Thymus (tissue), 11 donors: Measurements from ENCODE around the gene RGL2. TPM values are rescaled to one million over a fixed set of nuclear protein-coding genes. Genes with fewer than 3 reads are reported as not detected.

Experiments used
- DNase-seq, 9 donors: peaks; one replicate each; pipeline ENCODE4 v3.0.0-alpha.2; 2013; ENCODE audit warnings: low spot score in 9 of 9, low read depth in 6 of 9, missing footprints in 1 of 9
- H3K27ac ChIP-seq, 2 donors: one replicate each; pipeline ENCODE4 v1.5.1; 2013; ENCODE audit warnings: control low read depth in 1 of 2, low read depth in 1 of 2, low read length in 1 of 2, mild to moderate bottlenecking in 1 of 2, moderate library complexity in 1 of 2
- H3K27me3 ChIP-seq, 2 donors: one replicate each; pipeline ENCODE4 v1.5.1; 2013; ENCODE audit warnings: low read length in 1 of 2; ENCODE audit not compliant: control insufficient read depth in 2 of 2, insufficient read depth in 1 of 2
- H3K36me3 ChIP-seq, 2 donors: one replicate each; pipeline ENCODE4 v1.5.1; 2013; ENCODE audit warnings: low read length in 1 of 2, mild to moderate bottlenecking in 1 of 2, moderate library complexity in 1 of 2; ENCODE audit not compliant: control insufficient read depth in 2 of 2, insufficient read depth in 2 of 2
- H3K4me1 ChIP-seq, 2 donors: one replicate each; pipeline ENCODE4 v1.5.1; 2013; ENCODE audit warnings: low read length in 2 of 2; ENCODE audit not compliant: control insufficient read depth in 2 of 2, insufficient read depth in 2 of 2
- H3K4me3 ChIP-seq, 2 donors: one replicate each; pipeline ENCODE4 v1.5.1; 2013; ENCODE audit warnings: low read length in 2 of 2, control low read depth in 1 of 2, mild to moderate bottlenecking in 1 of 2
- H3K9me3 ChIP-seq, 2 donors: one replicate each; pipeline ENCODE4 v1.5.1; 2013; ENCODE audit warnings: low read length in 1 of 2, mild to moderate bottlenecking in 1 of 2; ENCODE audit not compliant: control insufficient read depth in 2 of 2, insufficient read depth in 1 of 2
- WGBS: extraction: QIAGEN DNeasy Blood & Tissue Kit; methylation state at CpG from one replicate; pipeline ENCODE4 v1.1.7; 2013; 5-methylcytosine and 5-hydroxymethylcytosine counted together
- polyA plus RNA-seq: library from polyadenylated mRNA; stranded (reverse); fragments of 200-250 nt; gene quantifications from one replicate; pipeline ENCODE4 v1.2.3, GENCODE V29; 2013
- total RNA-seq: library from RNA; stranded (reverse); fragments of 120-200 nt; gene quantifications from one replicate; pipeline ENCODE4 v1.2.4, GENCODE V29; 2013
- donor health status: healthy.

Gene RGL2
- total and polyA plus RNA-seq, 2 donors = 19.9 to 120 TPM

DNA sequence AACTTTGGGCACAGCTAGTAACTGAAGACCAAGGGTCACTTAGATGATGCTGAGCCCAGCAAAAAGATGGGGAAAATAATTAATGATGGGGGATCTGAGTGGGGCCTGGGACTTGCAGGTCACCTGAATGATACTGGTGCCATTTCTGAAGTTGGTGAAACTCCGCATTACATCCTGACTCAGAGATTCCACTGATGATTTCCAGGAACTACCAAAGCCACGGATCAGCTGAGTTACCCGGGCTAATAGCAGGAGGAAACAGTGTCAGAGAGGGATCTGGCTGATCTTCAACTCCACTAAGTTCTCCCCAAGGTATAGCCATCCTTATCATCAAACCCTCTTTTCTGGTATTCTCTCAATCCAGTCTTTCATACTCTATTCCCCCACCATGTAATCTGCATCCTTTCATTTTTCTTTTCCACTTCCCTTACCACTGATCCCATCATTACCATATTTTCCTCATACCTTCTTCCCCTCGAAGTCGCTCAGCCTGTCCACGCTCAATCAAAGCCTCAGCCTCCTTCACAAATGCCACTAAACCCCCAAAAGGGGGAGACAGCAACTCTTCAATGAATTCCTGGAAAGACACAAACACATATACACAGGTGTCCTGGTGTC lies 47.2 kb downstream of the RGL2 start:
- 90% methylated on average over 6 of the region's 6 CpGs for WGBS
- Histone ChIP-seq H3K27me3 (peaks cover 2 to 16% of the 10 kb centered on the region in 2 donors), H3K9me3 (no peaks in the 10 kb centered on the region), H3K4me3 (no peak overlapping the region), H3K27ac (no peak overlapping the region), H3K36me3 (peaks cover 16 to 22% of the 10 kb centered on the region in 2 donors), H3K4me1 (peaks cover 9 to 24% of the 10 kb centered on the region in 2 donors)
- no peak for DNase-seq

- Histone ChIP-seq H3K36me3 (peaks cover 16 to 22% of the 10 kb centered on the region in 2 donors), H3K27me3 (peaks cover 2 to 20% of the 10 kb centered on the region in 2 donors), H3K4me3 (no peak overlapping the region), H3K4me1 (peaks cover 9 to 24% of the 10 kb centered on the region in 2 donors), H3K9me3 (no peaks in the 10 kb centered on the region), H3K27ac (no peak overlapping the region)
- 98% methylated on average over 13 of the region's 13 CpGs for WGBS
- no peak for DNase-seq
These were observed 48.0 kb downstream of the RGL2 start for GRCh38 chr6:33250731-33251130.

- Histone ChIP-seq H3K4me1 (peaks cover 9 to 24% of the 10 kb centered on the region in 2 donors), H3K27ac (peak overlapping the region; percentile 84 to 98), H3K36me3 (peaks cover 16 to 19% of the 10 kb centered on the region in 2 donors), H3K27me3 (peaks cover 2 to 26% of the 10 kb centered on the region in 2 donors), H3K9me3 (no peaks in the 10 kb centered on the region), H3K4me3 (peak overlapping the region; percentile 56 to 61)
- no peak for DNase-seq
- 26% methylated on average over 15 of the region's 15 CpGs for WGBS
These were observed 48.8 kb downstream of the RGL2 start for GRCh38 chr6:33249732-33250630.

GRCh38 chr6:33248932-33249731 lies 49.6 kb downstream of the RGL2 start:
- Histone ChIP-seq H3K27ac (peak overlapping the region; percentile 84 to 98), H3K36me3 (peaks cover 15 to 16% of the 10 kb centered on the region in 2 donors), H3K27me3 (peaks cover 2 to 26% of the 10 kb centered on the region in 2 donors), H3K9me3 (no peaks in the 10 kb centered on the region), H3K4me1 (peaks cover 9 to 24% of the 10 kb centered on the region in 2 donors), H3K4me3 (peak overlapping the region; percentile 56 to 61)
- peak; percentile 88 to 99 (median 95) for DNase-seq
- WGBS = under 1% methylated on average over 58 of the region's 58 CpGs

GRCh38 chr6:33248643-33248931 lies 50.2 kb downstream of the RGL2 start:
- H3K4me1 ChIP-seq = peaks cover 9 to 24% of the 10 kb centered on the region in 2 donors
- peaks cover 2 to 29% of the 10 kb centered on the region in 2 donors for H3K27me3 ChIP-seq
- H3K9me3 ChIP-seq = no peaks in the 10 kb centered on the region
- no peak for DNase-seq
- H3K4me3 ChIP-seq = peak overlapping the region; percentile 56 to 61
- WGBS = under 1% methylated on average over 18 of the region's 18 CpGs
- peak overlapping the region; percentile 77 to 98 for H3K27ac ChIP-seq
- peaks cover 14 to 16% of the 10 kb centered on the region in 2 donors for H3K36me3 ChIP-seq

DNA sequence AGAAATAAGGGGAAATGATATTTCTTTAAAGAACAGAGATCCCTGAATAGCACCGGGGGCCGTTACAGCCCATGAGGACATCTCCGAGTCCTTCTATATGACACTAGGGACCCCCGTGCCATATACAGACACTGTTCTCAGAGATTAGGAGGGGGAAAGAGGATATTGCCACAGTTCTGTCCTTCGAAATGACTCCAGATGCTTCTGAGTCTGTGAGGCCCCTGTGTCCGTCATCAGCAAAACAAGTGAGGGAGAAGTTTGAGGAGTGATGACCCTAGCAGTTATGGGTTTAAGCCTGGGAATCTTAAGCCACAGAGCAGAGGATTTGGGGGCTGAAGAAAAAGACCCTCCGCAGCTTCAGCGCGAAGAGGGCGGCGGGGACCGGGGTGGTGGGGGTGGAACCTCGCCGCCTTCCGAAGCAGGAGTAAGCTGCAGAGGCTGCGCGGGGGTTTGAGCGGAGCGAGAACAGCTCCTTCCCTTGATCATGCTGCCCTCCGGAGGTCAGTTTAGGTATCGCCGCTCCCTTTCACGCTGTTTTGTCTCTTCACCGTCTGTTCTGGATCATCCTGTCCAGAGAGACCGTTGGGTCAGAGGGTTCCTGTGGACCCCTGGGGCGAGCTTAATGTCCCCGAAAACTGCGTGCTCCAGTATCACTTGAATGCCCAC lies 50.6 kb downstream of the RGL2 start:
- Histone ChIP-seq H3K36me3 (peaks cover 13 to 16% of the 10 kb centered on the region in 2 donors), H3K4me3 (peak overlapping the region; percentile 56 to 61), H3K4me1 (peaks cover 9 to 24% of the 10 kb centered on the region in 2 donors), H3K9me3 (no peaks in the 10 kb centered on the region), H3K27me3 (peaks cover 2 to 31% of the 10 kb centered on the region in 2 donors), H3K27ac (peak overlapping the region; percentile 77 to 98)
- peak; percentile 81 to 97 (median 93) for DNase-seq
- 2% methylated on average over 28 of the region's 28 CpGs for WGBS

DNA sequence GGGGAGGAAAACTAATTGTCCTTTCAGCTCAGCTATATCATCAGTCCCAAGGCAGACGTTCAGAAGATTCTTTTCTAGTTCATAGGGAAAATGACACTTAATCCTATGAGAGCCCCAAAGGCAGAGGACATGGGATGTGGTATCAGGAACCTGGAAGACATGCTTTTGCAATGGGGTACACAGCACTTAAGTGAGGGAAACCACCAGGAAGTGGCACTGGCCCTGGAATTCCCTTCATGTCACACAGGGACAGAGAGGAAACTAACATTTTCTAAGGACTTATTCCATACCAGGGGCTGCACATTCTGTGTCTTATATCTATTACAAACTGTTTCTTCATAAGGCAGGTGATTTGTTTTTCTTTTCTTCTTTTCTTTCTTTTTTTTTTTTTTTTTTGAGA lies 55.3 kb downstream of the RGL2 start:
- peaks cover 0 to 6% of the 10 kb centered on the region in 2 donors for H3K4me1 ChIP-seq
- DNase-seq = no peak
- H3K4me3 ChIP-seq = no peak overlapping the region
- H3K9me3 ChIP-seq = no peaks in the 10 kb centered on the region
- no peaks in the 10 kb centered on the region for H3K36me3 ChIP-seq
- no peak overlapping the region for H3K27ac ChIP-seq
- H3K27me3 ChIP-seq = peaks cover 2 to 42% of the 10 kb centered on the region in 2 donors
- WGBS = 76% methylated on average over 1 of the region's 1 CpG

DNA sequence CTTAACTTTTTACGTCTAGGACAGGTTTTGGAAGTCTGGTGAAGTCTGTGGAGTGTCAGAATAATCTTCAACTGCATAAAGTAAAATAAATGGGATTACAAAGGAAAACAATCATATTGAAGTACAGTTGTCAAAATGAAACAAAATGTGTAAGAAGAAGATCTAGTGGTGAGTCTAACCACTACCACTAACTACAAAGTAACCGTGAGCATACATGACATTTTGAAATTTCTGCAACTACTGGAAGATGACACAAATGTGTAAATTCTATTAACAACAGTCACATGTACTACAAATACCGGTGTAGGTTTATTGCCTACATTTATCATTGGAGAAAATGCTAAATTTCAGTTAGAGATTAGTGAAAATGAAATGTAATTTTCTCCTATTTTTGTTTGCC lies 56.8 kb downstream of the RGL2 start:
- Histone ChIP-seq H3K27me3 (peaks cover 2 to 33% of the 10 kb centered on the region in 2 donors), H3K4me3 (no peak overlapping the region), H3K9me3 (no peaks in the 10 kb centered on the region), H3K4me1 (no peaks in the 10 kb centered on the region), H3K36me3 (no peaks in the 10 kb centered on the region), H3K27ac (no peak overlapping the region)
- no peak for DNase-seq
- 71% methylated on average over 3 of the region's 3 CpGs for WGBS
